PFSK-1 (cell line): ENCODE data around the gene BCR.

Source experiments
- FOXP2 ChIP-seq: optimal IDR thresholded peaks from 2 replicates; pipeline ENCODE3; 2011; ENCODE audit warnings: borderline replicate concordance, control low read depth, inconsistent platforms; ENCODE audit not compliant: insufficient read depth; ENCODE audit errors: extremely low read length, extremely low read depth
- POLR2AphosphoS5 ChIP-seq: IDR thresholded peaks from 2 replicates; pipeline ENCODE4 v1.6.1; 2012; ENCODE audit warnings: low read depth, mild to moderate bottlenecking, control low read depth, low read length, moderate library complexity
- TAF1 ChIP-seq: IDR thresholded peaks from 2 replicates; pipeline ENCODE4 v1.6.1; 2012; ENCODE audit warnings: low read length, control low read depth, borderline replicate concordance; ENCODE audit not compliant: insufficient read depth
- TF ChIP-seq, protein P1 (sequence below), 2 experiments: IDR thresholded peaks; 2 replicates each; pipeline versions ENCODE4 v1.6.1 to v1.8.0; 2011 to 2012; ENCODE audit warnings: low read depth in 2 of 2, low read length in 2 of 2, control low read depth in 1 of 2, inconsistent platforms in 1 of 2, mild to moderate bottlenecking in 1 of 2, moderate library complexity in 1 of 2; ENCODE audit not compliant: insufficient read depth in 1 of 2

DNA sequence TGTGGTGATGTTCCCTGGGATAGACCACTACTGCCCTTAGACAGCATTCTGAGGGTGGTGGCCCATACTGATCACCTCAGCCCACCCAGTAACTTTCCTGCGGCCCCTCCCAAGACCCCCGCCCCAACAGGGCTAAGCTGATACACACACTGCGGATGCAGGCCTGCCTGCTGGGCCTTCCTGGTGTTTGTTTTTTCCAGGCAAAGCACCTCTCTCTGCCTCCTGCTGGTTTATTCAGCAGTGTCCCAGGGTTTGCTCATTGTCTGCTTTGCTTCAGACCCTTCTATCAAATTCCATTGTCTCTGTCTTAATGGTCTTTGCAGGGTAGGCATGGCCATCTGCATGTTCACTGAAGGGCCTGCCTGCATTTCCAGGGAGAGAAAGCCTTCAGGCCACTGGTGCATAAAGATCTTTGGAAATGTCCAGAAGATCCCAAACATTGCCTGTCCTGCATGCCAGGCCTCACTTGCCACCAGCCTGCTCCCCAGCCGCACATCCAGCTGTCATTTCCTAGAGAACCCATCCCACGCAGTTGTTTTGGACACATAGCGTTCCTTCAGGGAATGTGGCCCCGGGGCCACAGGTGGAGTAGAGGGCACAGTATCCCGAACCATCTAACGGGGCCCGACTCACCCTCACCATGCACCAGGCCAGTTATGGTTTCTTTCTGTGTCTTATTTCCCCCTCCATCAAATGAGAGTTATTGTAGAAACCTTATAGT lies 50.2 kb downstream of the BCR start:
- TF ChIP-seq TAF1 (no peak), POLR2AphosphoS5 (no peak), FOXP2 (no peak)
- TF ChIP-seq, protein P1, sequence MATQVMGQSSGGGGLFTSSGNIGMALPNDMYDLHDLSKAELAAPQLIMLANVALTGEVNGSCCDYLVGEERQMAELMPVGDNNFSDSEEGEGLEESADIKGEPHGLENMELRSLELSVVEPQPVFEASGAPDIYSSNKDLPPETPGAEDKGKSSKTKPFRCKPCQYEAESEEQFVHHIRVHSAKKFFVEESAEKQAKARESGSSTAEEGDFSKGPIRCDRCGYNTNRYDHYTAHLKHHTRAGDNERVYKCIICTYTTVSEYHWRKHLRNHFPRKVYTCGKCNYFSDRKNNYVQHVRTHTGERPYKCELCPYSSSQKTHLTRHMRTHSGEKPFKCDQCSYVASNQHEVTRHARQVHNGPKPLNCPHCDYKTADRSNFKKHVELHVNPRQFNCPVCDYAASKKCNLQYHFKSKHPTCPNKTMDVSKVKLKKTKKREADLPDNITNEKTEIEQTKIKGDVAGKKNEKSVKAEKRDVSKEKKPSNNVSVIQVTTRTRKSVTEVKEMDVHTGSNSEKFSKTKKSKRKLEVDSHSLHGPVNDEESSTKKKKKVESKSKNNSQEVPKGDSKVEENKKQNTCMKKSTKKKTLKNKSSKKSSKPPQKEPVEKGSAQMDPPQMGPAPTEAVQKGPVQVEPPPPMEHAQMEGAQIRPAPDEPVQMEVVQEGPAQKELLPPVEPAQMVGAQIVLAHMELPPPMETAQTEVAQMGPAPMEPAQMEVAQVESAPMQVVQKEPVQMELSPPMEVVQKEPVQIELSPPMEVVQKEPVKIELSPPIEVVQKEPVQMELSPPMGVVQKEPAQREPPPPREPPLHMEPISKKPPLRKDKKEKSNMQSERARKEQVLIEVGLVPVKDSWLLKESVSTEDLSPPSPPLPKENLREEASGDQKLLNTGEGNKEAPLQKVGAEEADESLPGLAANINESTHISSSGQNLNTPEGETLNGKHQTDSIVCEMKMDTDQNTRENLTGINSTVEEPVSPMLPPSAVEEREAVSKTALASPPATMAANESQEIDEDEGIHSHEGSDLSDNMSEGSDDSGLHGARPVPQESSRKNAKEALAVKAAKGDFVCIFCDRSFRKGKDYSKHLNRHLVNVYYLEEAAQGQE (IDR thresholded peaks at IDR 0.05; ENCODE audit: insufficient read depth in 1 of 2, low read depth in 2 of 2, low read length in 2 of 2), result no peak
